ELF-1 (cell line): ENCODE measurements around the gene GAREM1.
"Not testable (repeated sequence)": the region's sequence is repeated elsewhere in the genome, so short reads cannot be mapped to it uniquely, and the experiment has no call there.

Experiments used
- DNase-seq: peaks from one replicate; pipeline ENCODE4 v3.0.0-alpha.2; 2016; ENCODE audit warnings: low read depth, low spot score

Gene GAREM1

GRCh38 chr18:32293107-32293506, 177.6 kb downstream of the GAREM1 start:
- no peak for DNase-seq

- not testable (repeated sequence) for DNase-seq
These were observed 179.1 kb downstream of the GAREM1 start for GRCh38 chr18:32291623-32292022.

GRCh38 chr18:32290810-32291209, 179.9 kb downstream of the GAREM1 start:
- no peak for DNase-seq

DNA sequence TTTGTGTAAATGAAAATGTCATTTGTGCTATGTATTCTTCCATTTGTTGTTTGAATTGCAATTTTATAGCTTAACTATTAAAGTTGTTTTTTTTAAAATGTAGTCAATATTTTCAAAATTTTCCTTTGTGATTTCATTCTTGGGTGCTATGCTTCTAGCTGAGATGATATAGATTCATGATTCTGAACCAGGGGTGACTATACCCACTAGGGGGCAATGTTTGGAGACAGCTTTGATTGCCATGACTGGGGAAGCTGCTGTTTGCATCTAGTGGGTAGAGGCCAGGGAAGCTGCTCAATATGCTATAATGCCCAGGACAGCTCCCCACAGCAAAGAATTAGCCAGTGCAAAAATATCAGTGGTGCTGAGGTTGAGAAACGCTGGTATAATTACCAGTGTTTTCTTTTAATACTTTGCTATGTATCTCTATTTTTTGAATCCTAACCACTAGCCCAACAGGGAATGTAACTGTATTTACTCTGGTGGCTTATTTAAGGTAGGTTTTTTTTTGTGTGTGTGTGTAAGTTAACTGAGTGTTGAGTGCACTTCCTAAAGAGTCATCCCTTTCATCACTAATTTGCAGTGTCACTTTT, 181.1 kb downstream of the GAREM1 start:
- peak; percentile 57 for DNase-seq

- no peak for DNase-seq
These were observed 182.8 kb downstream of the GAREM1 start for GRCh38 chr18:32287873-32288272.

DNA sequence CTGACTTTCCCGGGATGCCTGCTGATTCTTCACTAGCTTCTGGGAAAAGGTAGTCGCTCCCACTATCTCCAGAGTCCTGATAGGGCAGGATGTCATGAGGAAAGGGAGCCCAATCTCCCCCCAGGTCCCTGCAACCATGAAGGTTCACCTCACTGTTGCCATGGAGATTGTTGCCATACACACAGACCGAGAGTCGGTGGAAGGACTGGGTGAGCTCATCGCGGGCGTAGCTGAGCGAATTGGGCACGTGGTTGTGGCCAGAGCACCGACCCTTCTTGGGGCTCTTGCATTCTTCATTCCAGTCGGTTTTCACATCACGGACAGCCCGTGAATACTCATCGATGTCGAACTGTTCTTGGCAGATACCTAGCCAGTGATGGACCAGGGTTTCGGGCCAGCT, 183.4 kb downstream of the GAREM1 start:
- DNase-seq = no peak

GRCh38 chr18:32286749-32287148, 183.9 kb downstream of the GAREM1 start:
- DNase-seq = no peak

DNA sequence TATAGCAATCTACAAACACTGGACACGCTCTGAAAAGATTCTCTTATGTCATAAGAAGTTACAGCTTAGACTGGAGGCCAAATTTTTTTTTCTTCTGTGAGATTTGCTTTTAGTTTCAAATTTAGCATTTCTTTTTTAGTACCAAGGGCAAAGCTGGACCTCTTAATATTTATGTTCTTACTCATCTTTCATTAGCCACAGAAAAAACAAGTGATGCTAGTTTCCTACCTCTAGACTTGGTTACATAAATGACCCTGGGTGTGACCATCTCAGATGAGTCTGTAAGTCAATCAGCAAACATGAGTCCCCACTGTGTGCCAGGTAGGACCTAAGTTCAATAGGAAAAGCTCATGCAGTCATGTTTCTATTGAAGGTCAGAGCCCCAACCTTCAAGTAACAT, 186.4 kb downstream of the GAREM1 start:
- DNase-seq = no peak

DNA sequence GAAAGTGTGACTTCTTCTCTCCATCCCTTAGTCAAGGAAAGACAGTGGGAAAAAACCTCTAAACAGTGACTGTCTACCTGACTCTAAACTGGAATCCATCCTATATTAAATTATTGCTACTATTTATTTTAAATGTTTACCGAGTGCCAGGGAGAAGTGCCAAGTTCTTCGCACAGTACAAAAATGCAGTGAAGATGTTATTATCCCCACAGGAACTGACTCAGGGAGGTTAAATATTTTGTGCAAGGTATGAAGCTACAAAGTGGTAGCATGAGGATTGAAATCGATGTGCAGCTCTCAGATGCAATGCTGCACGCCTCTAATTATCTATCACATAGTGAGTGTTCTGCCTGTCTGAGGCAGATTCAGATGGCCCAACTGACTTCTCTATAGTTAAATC, 189.8 kb downstream of the GAREM1 start:
- no peak for DNase-seq

DNA sequence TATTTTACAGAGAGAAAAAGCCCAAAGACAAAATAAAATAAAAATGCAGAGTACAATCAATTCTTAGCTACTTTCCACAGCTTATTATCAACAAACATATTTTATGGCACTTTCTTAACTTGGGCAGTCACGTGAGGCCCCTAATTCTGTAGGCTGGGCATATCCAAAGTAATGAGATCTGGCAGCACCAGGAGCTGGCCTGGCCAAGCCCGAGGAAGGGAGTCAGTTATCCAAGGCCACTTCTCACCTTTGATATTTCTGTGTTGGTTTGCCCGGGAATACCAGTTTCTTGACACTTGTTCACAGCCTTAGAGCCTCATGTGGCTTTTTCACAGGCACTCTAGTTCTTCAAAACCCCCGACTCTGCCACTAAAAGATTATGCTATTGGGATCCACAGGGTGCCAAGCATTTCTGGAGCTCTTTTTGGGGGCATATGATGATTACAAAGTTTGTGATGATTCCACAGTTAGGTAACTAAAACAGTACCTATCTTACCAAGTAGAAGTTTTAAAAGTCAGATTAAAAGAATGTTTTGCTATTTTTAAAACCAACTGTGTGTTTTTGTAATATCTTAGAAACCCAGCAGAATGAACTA, 190.4 kb downstream of the GAREM1 start:
- DNase-seq = no peak

- no peak for DNase-seq
These were observed 192.4 kb downstream of the GAREM1 start for GRCh38 chr18:32278177-32278799.

- no peak for DNase-seq
These were observed 193.1 kb downstream of the GAREM1 start for GRCh38 chr18:32277549-32277948.

GRCh38 chr18:32276906-32277305, 193.8 kb downstream of the GAREM1 start:
- DNase-seq = no peak

DNA sequence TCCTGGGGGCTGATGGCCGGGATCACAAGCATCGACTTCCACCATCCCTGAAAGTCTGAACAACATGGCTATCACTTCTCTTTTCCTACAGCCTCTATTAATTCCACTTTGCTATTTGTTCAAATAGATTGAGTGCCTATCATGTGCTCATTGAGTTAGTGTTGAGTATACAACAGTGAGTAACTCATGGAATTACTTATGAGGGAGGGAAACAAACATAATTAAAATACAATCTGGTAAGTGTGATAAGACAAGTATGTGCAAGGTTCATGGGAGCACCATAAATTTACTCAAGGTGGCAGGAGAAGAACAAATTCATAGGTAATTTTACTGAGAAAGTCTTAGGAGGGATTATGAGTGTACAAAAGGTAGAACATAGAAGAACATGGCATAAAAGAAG, 194.4 kb downstream of the GAREM1 start:
- DNase-seq = no peak

GRCh38 chr18:32275221-32275620, 195.5 kb downstream of the GAREM1 start:
- DNase-seq = no peak

DNA sequence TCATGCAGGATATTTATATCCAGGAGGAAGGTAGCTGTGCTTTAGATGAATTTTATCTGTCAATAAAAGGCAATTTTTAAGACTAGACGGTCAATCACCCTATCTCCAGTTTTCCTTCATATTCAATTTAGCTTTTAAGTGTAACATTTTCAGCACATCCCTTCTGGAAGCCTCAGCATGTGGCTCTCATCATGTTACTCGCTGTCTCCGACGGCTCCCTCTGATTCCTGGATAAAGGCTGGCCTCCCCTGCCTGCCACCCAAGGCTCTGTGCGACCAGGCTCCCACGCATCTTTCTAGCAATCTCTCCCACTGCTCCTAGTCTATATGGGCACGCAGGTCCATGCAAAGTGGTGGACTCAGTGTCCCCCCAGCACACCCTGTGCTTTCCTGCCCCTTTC, 196.4 kb downstream of the GAREM1 start:
- no peak for DNase-seq

DNA sequence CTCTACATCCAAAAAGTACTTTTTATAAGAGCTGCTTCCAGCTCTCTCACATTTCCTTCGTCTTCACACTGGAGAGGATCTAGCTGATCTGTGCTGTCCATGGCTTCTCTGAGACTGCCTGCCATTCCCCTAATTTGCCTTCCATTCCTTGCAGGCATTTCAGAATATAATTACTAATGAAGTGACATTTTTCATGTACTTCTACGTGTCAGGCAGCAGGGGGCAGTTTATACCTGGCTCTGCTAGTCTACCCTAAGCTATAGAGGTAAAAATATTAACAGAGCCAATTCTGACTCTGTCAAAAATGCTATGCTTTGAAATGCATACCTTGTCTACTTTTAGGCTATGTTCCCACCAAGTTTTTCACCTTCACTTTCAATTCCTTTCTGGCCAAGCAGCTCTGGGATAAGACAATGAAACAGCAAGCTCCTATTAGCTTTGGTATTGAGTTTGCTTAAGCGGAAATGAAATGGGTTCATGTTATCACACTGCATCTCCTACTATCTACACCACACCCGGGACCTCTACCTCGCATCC, 198.9 kb downstream of the GAREM1 start:
- DNase-seq = peak; percentile 23

GRCh38 chr18:32270341-32270740, 200.3 kb downstream of the GAREM1 start:
- no peak for DNase-seq

DNA sequence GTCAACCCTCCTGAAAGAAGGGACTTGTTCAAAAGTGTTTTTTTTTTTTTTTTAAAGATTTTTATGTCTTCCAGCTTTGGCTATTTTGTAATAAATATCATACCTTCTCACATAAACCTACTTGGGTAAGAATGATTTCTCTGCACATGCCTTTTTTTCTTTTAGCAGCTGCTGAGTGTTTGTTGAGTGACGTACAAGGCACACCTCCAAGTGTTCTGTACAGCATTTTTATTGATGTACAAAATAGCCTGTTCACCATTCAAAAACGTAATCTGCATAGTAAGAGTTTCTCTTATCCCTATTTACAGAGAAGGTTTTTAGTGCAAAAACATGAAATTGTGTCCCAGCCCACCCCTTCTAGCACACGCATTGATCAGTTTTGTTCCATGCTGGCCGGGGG, 203.2 kb downstream of the GAREM1 start:
- DNase-seq = no peak

GRCh38 chr18:32264401-32264800, 206.3 kb downstream of the GAREM1 start:
- no peak for DNase-seq

- DNase-seq = no peak
These were observed 208.6 kb downstream of the GAREM1 start for GRCh38 chr18:32262092-32262491.

DNA sequence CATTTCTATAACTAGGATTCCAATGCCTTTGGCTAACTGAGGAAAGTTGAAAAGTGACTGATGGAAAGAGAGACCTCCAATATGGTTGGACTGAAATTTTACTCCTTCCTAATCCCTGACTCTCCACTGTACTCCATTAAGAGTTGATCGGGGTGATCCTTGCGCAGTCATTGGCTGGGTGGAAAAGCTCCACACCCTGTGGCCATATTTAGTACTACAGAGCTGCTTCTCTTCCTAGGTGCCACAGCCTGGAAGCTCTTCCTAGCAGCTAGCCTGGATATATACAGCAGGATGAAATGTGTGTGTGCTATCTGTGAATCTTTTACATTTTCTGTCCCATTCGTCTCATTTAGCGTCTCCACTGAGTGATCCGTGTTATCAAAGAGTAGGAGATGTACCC, 209.7 kb downstream of the GAREM1 start:
- DNase-seq = no peak

- DNase-seq = no peak
These were observed 211.1 kb downstream of the GAREM1 start for GRCh38 chr18:32259553-32259952.
